Lung (tissue), 12 donors: ENCODE data around the gene LSS. TPM values are rescaled to one million over a fixed set of nuclear protein-coding genes. Genes with fewer than 3 reads are reported as not detected.

ENCODE experiments used
- ATAC-seq: fragments of 200-7000 bp; cut with Tn5 transposase; one replicate; pipeline ENCODE4 v1.9.1; 2020; ENCODE audit warnings: moderate number of reproducible peaks; ENCODE audit not compliant: insufficient read depth, low FRiP score
- DNase-seq, 3 donors: peaks; one replicate each; pipeline ENCODE4 v3.0.0-alpha.2; 2013 to 2017
- H3K27ac ChIP-seq, 2 donors: one replicate each; pipeline ENCODE4 v1.5.1; 2013; ENCODE audit warnings: mild to moderate bottlenecking in 2 of 2, moderate library complexity in 2 of 2, control low read depth in 1 of 2, inconsistent platforms in 1 of 2, low read depth in 1 of 2, low read length in 1 of 2
- H3K27me3 ChIP-seq, 3 donors: one replicate each; pipeline ENCODE4 v1.5.1; 2013; ENCODE audit warnings: low read length in 2 of 3; ENCODE audit not compliant: control insufficient read depth in 3 of 3, insufficient read depth in 3 of 3
- H3K36me3 ChIP-seq, 4 donors: one replicate each; pipeline ENCODE4 v1.5.1; 2013; ENCODE audit warnings: low read length in 4 of 4, mild to moderate bottlenecking in 1 of 4, moderate library complexity in 1 of 4; ENCODE audit not compliant: control insufficient read depth in 4 of 4, insufficient read depth in 4 of 4
- H3K4me1 ChIP-seq, 5 donors: one replicate each; pipeline ENCODE4 v1.5.1; 2013; ENCODE audit warnings: low read length in 5 of 5, mild to moderate bottlenecking in 2 of 5, moderate library complexity in 1 of 5; ENCODE audit not compliant: control insufficient read depth in 5 of 5, insufficient read depth in 5 of 5
- H3K4me3 ChIP-seq: one replicate; pipeline ENCODE4 v1.5.1; 2013; ENCODE audit warnings: mild to moderate bottlenecking, control low read depth, moderate library complexity
- H3K9ac ChIP-seq, 2 donors: one replicate each; pipeline ENCODE4 v1.5.1; 2013; ENCODE audit warnings: low read length in 2 of 2, control low read depth in 1 of 2; ENCODE audit not compliant: insufficient read depth in 1 of 2
- H3K9me3 ChIP-seq, 4 donors: one replicate each; pipeline ENCODE4 v1.5.1; 2013; ENCODE audit warnings: low read length in 3 of 4, mild to moderate bottlenecking in 1 of 4, moderate library complexity in 1 of 4; ENCODE audit not compliant: control insufficient read depth in 4 of 4, insufficient read depth in 3 of 4
- CTCF ChIP-seq: IDR thresholded peaks from 2 replicates; pipeline ENCODE4 v1.5.1; 2012; ENCODE audit warnings: mild to moderate bottlenecking; ENCODE audit errors: control extremely low read depth, extremely low read depth
- WGBS, 2 donors: extraction: QIAGEN DNeasy Blood & Tissue Kit; methylation state at CpG; one replicate each; pipeline ENCODE4 v1.1.7; 2013; 5-methylcytosine and 5-hydroxymethylcytosine counted together
- polyA plus RNA-seq, 2 donors: library from polyadenylated mRNA; stranded (reverse); fragments of 200-250 nt; gene quantifications; one replicate each; pipeline ENCODE4 v1.2.1, GENCODE V29; 2013
- total RNA-seq, 2 donors: library from RNA; depleted of rRNA in 1 of 2; stranded (reverse); fragments of >200 nt in 1 of 2; gene quantifications; one replicate each; pipeline ENCODE4 v1.2.1, GENCODE V29; 2014 to 2021
- donor health status: control.
- donor health status: control.
- donor health status: Bipolar disorder and iron deficiency.
- donor health status: healthy.
- donor health status: DM: yes; HTN: yes; CAD: no.

The LSS gene
- total and polyA plus RNA-seq, 4 donors = 54.6 to 152 (median 98.8) TPM

- 72 to 82% methylated on average over 13 of the region's 13 CpGs for WGBS, 2 donors
- Histone ChIP-seq H3K9me3 (no peaks in the 10 kb centered on the region), H3K36me3 (peaks cover 0 to 68% (median 5%) of the 10 kb centered on the region in 4 donors), H3K4me1 (peaks cover 0 to 13% (median 8%) of the 10 kb centered on the region in 5 donors), H3K9ac (no peak overlapping the region), H3K27ac (no peak overlapping the region), H3K4me3 (no peak overlapping the region), H3K27me3 (no peaks in the 10 kb centered on the region)
- ATAC-seq (no peak), DNase-seq (peak; percentile 45 to 80 (median 74))
- no peak for TF ChIP-seq CTCF
Observed at GRCh38 chr21:46219591-46220239, 8.9 kb downstream of the LSS start.

GRCh38 chr21:46218906-46219590 is 9.5 kb downstream of the LSS start:
- H3K4me1 ChIP-seq = peaks cover 0 to 13% (median 8%) of the 10 kb centered on the region in 5 donors
- ATAC-seq (no peak), DNase-seq (no peak)
- H3K27me3 ChIP-seq = no peaks in the 10 kb centered on the region
- no peak overlapping the region for H3K9ac ChIP-seq
- TF ChIP-seq CTCF = no peak
- WGBS, 2 donors = 91 to 93% methylated on average over 16 of the region's 16 CpGs
- no peaks in the 10 kb centered on the region for H3K9me3 ChIP-seq
- H3K27ac ChIP-seq = no peak overlapping the region
- H3K36me3 ChIP-seq = peaks cover 0 to 73% (median 5%) of the 10 kb centered on the region in 4 donors
- H3K4me3 ChIP-seq = no peak overlapping the region

- H3K4me3 ChIP-seq = no peak overlapping the region
- ATAC-seq (no peak), DNase-seq (no peak)
- peaks cover 0 to 82% (median 10%) of the 10 kb centered on the region in 4 donors for H3K36me3 ChIP-seq
- no peak for TF ChIP-seq CTCF
- no peak overlapping the region for H3K27ac ChIP-seq
- no peaks in the 10 kb centered on the region for H3K27me3 ChIP-seq
- WGBS, 2 donors = 92 to 97% methylated on average over 22 of the region's 22 CpGs
- H3K4me1 ChIP-seq = peaks cover 0 to 13% (median 6%) of the 10 kb centered on the region in 5 donors
- H3K9me3 ChIP-seq = no peaks in the 10 kb centered on the region
- no peak overlapping the region for H3K9ac ChIP-seq
Observed at GRCh38 chr21:46217511-46218196, 10.9 kb downstream of the LSS start.
